Measurements from ENCODE around the gene MEGF11. TPM values are rescaled to one million over a fixed set of nuclear protein-coding genes. Genes with fewer than 3 reads are reported as not detected.

MEGF11 gene
- total RNA-seq, 1 donor from 2014 or later: 6.8 TPM

DNA sequence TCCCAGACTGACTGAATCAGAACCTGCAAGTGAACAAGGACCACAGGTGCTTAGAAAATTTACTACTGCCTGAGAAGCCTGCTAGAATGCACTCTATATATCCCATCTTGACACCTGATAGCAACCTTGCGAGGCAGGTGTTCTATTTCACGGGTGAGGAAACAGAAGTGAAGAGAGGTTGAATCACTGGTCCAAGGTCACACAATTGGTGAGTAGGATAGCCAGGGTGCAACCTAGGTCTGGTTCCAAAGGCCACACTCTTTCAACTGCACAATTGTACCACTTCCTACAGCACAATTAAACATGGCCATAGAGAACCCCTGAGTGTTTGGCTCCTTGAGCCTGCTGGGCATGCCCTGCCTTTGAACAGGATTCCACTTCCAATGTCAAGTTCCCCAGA, 297.2 kb downstream of the MEGF11 start:
- intact Hi-C loops (cut with DNase I): no loop called here

DNA sequence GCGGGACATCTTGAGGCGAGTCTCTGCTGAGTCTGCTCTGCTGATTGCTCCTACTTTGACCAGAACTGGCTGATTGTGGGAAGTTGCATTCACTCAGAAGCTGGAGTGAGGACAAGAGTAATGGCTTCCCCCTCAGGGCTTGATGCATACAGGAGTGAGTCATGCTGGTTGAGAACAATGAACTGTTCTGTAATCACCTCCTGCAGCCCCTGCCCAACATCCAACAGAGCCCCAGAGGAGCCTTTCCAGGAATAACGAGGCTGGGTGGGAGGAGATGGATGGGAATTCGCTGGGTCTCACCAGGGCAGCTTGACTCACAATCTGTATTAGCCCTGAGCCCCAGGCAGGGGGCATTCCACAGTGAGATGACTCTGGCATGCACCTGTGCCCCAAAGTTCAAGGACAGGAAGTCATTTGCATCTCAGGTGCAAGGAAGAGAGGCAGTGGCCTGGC, 299.2 kb downstream of the MEGF11 start:
- intact Hi-C loops (cut with DNase I): no loop called here
- DNase-seq (ENCODE audit: low spot score): no peak
- ATAC-seq: no peak

More for the DNA sequence above, 297.2 kb downstream of the MEGF11 start:
- DNase-seq (ENCODE audit: low spot score) (no peak), ATAC-seq (no peak)

DNA sequence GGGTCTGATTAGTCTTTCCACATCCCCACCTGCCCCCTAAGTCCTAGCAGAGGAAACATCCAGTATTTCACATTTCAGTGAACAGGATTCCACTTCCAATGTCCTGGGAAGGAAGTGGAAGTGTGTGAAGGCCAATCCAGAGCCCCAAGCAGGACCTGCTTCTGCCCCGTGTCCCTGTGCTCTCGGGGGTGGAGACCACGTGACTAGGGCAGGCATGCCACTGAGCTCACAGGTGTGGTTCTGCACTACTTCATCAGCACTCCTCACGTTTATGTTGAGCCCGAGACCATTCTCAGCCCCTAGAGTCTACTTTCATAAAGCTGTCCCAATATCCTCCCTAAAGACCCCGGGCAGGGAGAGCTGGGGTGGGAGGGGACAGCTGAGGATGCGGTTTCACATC, 299.9 kb downstream of the MEGF11 start:
- no peak for ATAC-seq
- no peak for DNase-seq (ENCODE audit: low spot score)
- intact Hi-C loops (cut with DNase I): no loop called here

DNA sequence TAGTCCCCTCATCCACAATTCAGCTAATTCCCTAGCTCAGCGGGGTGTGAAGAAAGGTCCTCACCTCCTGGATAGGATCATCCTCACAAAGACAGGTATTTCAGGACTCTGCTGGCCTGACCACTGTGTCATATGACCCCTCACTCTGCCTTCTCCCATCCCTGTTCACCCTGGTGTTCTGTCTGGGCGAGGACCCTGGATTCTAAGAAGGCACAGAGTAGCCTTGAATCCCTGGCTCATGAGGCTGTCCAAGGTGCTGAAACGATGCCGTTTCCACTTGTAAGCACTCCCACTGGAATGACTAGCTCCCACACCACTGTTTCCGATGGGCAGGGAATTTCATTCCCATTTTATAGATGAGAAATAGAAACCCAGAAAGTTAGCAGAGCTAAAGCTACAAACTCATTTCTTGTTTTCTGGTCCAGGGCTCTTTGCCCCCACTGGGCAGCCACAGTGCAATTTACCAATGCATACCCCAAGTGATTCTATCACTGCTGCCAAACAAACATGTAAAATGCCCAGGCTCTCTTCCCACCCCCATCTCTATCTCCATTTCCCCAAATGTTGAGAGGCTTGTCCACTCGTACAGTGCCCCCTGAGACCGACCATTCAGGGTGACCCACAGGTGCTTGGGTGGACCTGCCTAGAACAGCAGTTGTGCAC, 301.0 kb downstream of the MEGF11 start:
- no peak for DNase-seq (ENCODE audit: low spot score)
- no peak for ATAC-seq
- intact Hi-C loops (cut with DNase I): no loop called here

GRCh38 chr15:65951007-65951406, 302.5 kb downstream of the MEGF11 start:
- ATAC-seq (no peak), DNase-seq (ENCODE audit: low spot score) (no peak)
- intact Hi-C loops (cut with DNase I): no loop called here

DNA sequence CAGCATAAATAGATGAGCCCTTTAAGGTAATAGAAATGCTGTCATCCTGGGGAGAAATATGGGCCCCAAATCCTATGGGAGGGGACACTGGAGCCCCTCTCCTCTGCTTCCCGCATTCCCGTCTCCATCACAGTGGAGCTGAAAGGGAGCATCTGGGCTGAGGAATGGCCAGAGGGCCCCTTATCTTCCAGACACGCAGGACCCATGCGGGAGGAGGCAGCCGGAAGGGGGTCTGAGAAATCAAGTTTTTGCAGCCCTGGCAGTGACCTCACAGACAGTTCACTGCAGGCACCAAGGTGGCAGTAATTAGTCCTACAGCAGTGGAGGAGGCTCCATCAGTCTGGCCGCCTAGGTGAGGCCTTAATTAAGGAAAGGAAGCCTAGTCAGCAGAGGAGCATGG, 304.1 kb downstream of the MEGF11 start:
- intact Hi-C loops (cut with DNase I): no loop called here
- DNase-seq (ENCODE audit: low spot score): no peak
- ATAC-seq: no peak

DNA sequence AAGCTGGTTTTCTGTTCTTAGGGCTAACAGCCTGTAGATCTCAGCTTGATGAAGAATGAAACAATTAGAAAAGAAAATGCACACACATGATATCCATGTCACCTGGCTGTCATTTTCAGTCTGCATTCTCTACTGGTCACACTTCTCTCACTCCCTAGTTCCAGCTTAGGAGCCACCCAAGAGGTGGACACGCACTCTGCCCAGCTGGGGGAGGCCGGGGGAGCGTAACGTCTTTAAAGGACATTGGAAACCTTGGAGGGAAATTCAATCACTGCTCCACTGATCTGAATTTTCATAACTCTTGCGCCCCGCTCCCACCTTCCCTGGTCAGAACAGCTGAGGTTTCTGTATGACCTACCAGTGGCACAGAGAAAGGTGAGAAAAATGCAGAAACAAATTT, 304.5 kb downstream of the MEGF11 start:
- DNase-seq (ENCODE audit: low spot score): no peak
- no peak for ATAC-seq
- intact Hi-C loops (cut with DNase I): no loop called here

- ATAC-seq: no peak
- intact Hi-C loops (cut with DNase I): no loop called here
- DNase-seq (ENCODE audit: low spot score): no peak
Observed at GRCh38 chr15:65948383-65948782, 305.2 kb downstream of the MEGF11 start.

GRCh38 chr15:65947041-65947440, 306.5 kb downstream of the MEGF11 start:
- intact Hi-C loops (cut with DNase I): no loop called here
- ATAC-seq (no peak), DNase-seq (ENCODE audit: low spot score) (no peak)

DNA sequence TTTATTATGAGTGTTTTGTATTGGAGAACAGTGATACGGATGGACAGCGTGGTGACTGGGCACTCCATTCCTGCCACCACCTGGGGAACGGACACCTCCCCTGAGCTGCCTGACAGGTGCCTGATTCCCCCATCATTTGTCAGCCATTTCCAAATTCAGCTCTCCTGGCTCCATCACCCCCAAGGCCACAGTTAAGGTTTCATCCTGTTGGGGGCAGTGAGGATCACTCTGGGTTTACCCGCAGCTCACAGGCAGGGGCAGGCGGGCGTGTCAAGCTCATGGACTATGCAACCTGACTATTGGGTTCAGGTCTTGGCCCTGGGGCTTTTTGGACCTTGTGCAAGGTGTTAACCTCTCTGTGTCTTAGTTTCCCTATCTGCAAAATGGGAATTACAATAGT, 307.9 kb downstream of the MEGF11 start:
- ATAC-seq: no peak
- intact Hi-C loops (cut with DNase I): no loop called here

GRCh38 chr15:65944404-65944803, 309.1 kb downstream of the MEGF11 start:
- ATAC-seq: no peak
- intact Hi-C loops (cut with DNase I): no loop called here
- no peak for DNase-seq (ENCODE audit: low spot score)

More for the DNA sequence above, 307.9 kb downstream of the MEGF11 start:
- no peak for DNase-seq (ENCODE audit: low spot score)

GRCh38 chr15:65942436-65942835, 311.1 kb downstream of the MEGF11 start:
- no peak for DNase-seq (ENCODE audit: low spot score)
- intact Hi-C loops (cut with DNase I): no loop called here

DNA sequence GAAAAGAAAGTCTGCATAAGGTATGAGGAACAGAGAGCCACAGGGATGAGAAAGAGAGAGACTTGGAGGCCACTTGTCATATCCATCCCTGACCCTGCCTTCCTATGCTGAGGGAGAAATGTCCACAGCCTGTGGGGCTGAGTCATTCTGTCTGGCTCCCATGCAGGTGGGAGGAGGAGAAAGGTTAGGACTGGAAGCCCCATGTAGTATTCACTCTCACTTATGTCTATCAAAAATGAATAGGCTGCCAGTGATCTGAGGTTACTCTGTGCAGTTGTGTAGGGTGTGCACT, 313.0 kb downstream of the MEGF11 start:
- DNase-seq (ENCODE audit: low spot score) (no peak), ATAC-seq (no peak)
- intact Hi-C loops (cut with DNase I): no loop called here

More at GRCh38 chr15:65942436-65942835, 311.1 kb downstream of the MEGF11 start:
- ATAC-seq: no peak

- intact Hi-C loops (cut with DNase I): no loop called here
- no peak for ATAC-seq
Observed at GRCh38 chr15:65939901-65940617, 313.5 kb downstream of the MEGF11 start.

DNA sequence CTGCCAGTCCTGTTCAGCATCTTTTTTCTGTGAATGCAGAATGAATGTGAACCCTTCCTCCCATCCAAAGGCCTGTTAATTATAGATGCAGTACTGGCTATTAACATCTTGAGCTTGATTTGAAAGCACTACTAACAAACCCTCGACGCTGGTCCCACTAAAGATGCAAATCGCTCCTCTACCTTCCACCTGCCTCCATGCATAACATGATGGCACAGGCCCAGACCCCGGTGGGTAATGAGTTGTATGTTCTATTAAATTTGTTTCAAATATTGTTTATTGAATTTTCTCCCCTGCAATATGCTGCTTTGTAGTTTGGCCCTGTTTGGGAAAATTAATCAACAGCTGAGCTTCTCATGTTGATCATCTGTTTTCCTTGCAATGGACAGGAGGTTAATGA, 314.9 kb downstream of the MEGF11 start:
- ATAC-seq (no peak), DNase-seq (ENCODE audit: low spot score) (no peak)
- intact Hi-C loops (cut with DNase I): no loop called here

More at GRCh38 chr15:65939901-65940617, 313.5 kb downstream of the MEGF11 start:
- DNase-seq (ENCODE audit: low spot score): no peak

DNA sequence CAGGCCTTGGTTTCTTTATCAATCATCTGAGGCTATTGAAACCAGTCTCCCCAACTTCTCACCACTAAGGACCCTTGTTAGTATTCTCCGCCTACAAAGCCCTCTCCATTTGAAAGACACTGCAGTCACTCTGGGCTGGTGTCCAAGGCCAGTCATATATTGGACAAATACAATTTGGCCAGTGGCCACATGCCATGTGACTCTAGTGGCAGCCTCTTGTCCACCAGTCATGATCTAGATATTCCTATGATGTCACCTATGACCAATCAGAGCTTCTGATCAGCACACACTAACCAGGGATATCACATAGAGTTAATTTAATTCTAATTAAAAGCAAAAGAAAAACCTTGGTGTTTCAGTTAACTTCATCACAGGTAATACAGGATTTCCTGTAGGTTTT, 316.1 kb downstream of the MEGF11 start:
- intact Hi-C loops (cut with DNase I): no loop called here
- no peak for DNase-seq (ENCODE audit: low spot score)

GRCh38 chr15:65937054-65937453, 316.5 kb downstream of the MEGF11 start:
- intact Hi-C loops (cut with DNase I): no loop called here
- DNase-seq (ENCODE audit: low spot score): no peak
- no peak for ATAC-seq

More for the DNA sequence above, 316.1 kb downstream of the MEGF11 start:
- no peak for ATAC-seq

- intact Hi-C loops (cut with DNase I): no loop called here
- ATAC-seq (no peak), DNase-seq (ENCODE audit: low spot score) (no peak)
Observed at GRCh38 chr15:65936282-65936681, 317.3 kb downstream of the MEGF11 start.

GRCh38 chr15:65935391-65935790, 318.2 kb downstream of the MEGF11 start:
- ATAC-seq (no peak), DNase-seq (ENCODE audit: low spot score) (no peak)
- intact Hi-C loops (cut with DNase I): no loop called here

DNA sequence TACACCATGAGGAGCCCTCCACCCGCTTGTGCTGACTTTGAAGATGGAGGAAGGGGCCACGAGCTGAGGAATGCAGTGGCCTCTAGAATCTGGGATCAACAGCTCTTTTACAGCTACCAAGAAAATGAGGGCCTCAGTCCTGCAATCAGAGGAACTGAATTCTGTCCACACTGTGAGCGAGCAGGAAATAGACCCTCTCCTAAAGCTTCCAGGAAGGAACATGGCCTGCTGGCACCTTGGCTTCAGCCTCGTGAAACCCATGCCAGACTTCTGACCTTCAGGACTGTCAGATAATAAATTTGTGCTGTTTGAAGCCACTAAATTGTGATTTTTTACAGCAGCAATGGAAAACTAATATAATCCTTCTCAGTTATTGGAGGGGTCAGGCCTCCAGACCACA, 322.3 kb downstream of the MEGF11 start:
- intact Hi-C loops (cut with DNase I): no loop called here
- ATAC-seq (no peak), DNase-seq (ENCODE audit: low spot score) (no peak)

- ATAC-seq: no peak
- intact Hi-C loops (cut with DNase I): no loop called here
- DNase-seq (ENCODE audit: low spot score): no peak
Observed at GRCh38 chr15:65930134-65930533, 323.4 kb downstream of the MEGF11 start.

All from sciatic nerve (tissue), 2 donors.